Kidney tubule cell (primary cell): ENCODE measurements around the gene CDH4.
A peak's percentile ranks its signal among the peaks of the same experiment; 100 is the strongest.
"Not testable (repeated sequence)": the region's sequence is repeated elsewhere in the genome, so short reads cannot be mapped to it uniquely, and the experiment has no call there.

Source experiments
- DNase-seq: peaks from one replicate; pipeline ENCODE4 v3.0.0-alpha.2; 2018; ENCODE audit warnings: low spot score

CDH4 gene

GRCh38 chr20:61439251-61439650 is 187.2 kb downstream of the CDH4 start:
- no peak for DNase-seq

GRCh38 chr20:61440548-61441055 is 188.5 kb downstream of the CDH4 start:
- no peak for DNase-seq

GRCh38 chr20:61441537-61441936 is 189.5 kb downstream of the CDH4 start:
- no peak for DNase-seq

GRCh38 chr20:61442075-61442670 is 190.1 kb downstream of the CDH4 start:
- DNase-seq: no peak

- DNase-seq: no peak
These were observed 190.7 kb downstream of the CDH4 start for GRCh38 chr20:61442718-61443117.

- DNase-seq: no peak
These were observed 191.5 kb downstream of the CDH4 start for GRCh38 chr20:61443443-61444126.

GRCh38 chr20:61444637-61445036 is 192.6 kb downstream of the CDH4 start:
- DNase-seq: no peak

GRCh38 chr20:61445138-61445537 is 193.1 kb downstream of the CDH4 start:
- DNase-seq: no peak

GRCh38 chr20:61445741-61446140 is 193.7 kb downstream of the CDH4 start:
- no peak for DNase-seq

GRCh38 chr20:61447952-61448351 is 195.9 kb downstream of the CDH4 start:
- no peak for DNase-seq

- no peak for DNase-seq
These were observed 196.3 kb downstream of the CDH4 start for GRCh38 chr20:61448386-61448785.

GRCh38 chr20:61449057-61449609 is 197.1 kb downstream of the CDH4 start:
- DNase-seq: no peak

GRCh38 chr20:61449916-61450315 is 197.9 kb downstream of the CDH4 start:
- DNase-seq: peak; percentile 86

- no peak for DNase-seq
These were observed 198.5 kb downstream of the CDH4 start for GRCh38 chr20:61450549-61450948.

GRCh38 chr20:61451009-61451408 is 198.9 kb downstream of the CDH4 start:
- no peak for DNase-seq

GRCh38 chr20:61451953-61452352 is 199.9 kb downstream of the CDH4 start:
- no peak for DNase-seq

- no peak for DNase-seq
These were observed 201.2 kb downstream of the CDH4 start for GRCh38 chr20:61453219-61453618.

- not testable (repeated sequence) for DNase-seq
These were observed 201.6 kb downstream of the CDH4 start for GRCh38 chr20:61453623-61454022.

GRCh38 chr20:61454053-61454452 is 202.0 kb downstream of the CDH4 start:
- no peak for DNase-seq

GRCh38 chr20:61455508-61456215 is 203.6 kb downstream of the CDH4 start:
- no peak for DNase-seq

GRCh38 chr20:61457725-61458124 is 205.7 kb downstream of the CDH4 start:
- DNase-seq: no peak

- DNase-seq: no peak
These were observed 206.2 kb downstream of the CDH4 start for GRCh38 chr20:61458146-61458746.
